Urinary bladder (tissue), 4 donors: ENCODE data around the gene MMP14. TPM values are rescaled to one million over a fixed set of nuclear protein-coding genes. Genes with fewer than 3 reads are reported as not detected.
A peak's percentile ranks its signal among the peaks of the same experiment; 100 is the strongest.
"Not testable (repeated sequence)": the region's sequence is repeated elsewhere in the genome, so short reads cannot be mapped to it uniquely, and the experiment has no call there.

Experiments
- DNase-seq: peaks from one replicate; pipeline ENCODE4 v3.0.0-alpha.2; 2015; ENCODE audit errors: extremely low spot score
- H3K27ac ChIP-seq: one replicate; pipeline ENCODE4 v1.5.1; 2013; ENCODE audit warnings: low read depth, mild to moderate bottlenecking, moderate library complexity
- H3K36me3 ChIP-seq: one replicate; pipeline ENCODE4 v1.6.1; 2013; ENCODE audit warnings: mild to moderate bottlenecking, moderate library complexity; ENCODE audit not compliant: insufficient read depth
- H3K4me1 ChIP-seq: one replicate; pipeline ENCODE4 v1.6.1; 2013; ENCODE audit warnings: mild to moderate bottlenecking, moderate library complexity; ENCODE audit not compliant: insufficient read depth
- H3K4me3 ChIP-seq: one replicate; pipeline ENCODE4 v1.5.1; 2013; ENCODE audit warnings: low read depth, low read length
- WGBS: extraction: QIAGEN DNeasy Blood & Tissue Kit; methylation state at CpG from one replicate; pipeline ENCODE4 v1.1.7; 2013; 5-methylcytosine and 5-hydroxymethylcytosine counted together
- polyA plus RNA-seq: library from polyadenylated mRNA; stranded (reverse); fragments of 200-250 nt; gene quantifications from one replicate; pipeline ENCODE4 v1.2.3, GENCODE V29; 2013
- total RNA-seq: library from RNA; depleted of rRNA; stranded (reverse); fragments of >200 nt; gene quantifications from one replicate; pipeline ENCODE4 v1.2.3, GENCODE V29; 2014
- donor health status: healthy with polysubstance abuse.
- donor health status: healthy.

The MMP14 gene
- total RNA-seq (120 TPM), polyA plus RNA-seq (189 TPM)

DNA sequence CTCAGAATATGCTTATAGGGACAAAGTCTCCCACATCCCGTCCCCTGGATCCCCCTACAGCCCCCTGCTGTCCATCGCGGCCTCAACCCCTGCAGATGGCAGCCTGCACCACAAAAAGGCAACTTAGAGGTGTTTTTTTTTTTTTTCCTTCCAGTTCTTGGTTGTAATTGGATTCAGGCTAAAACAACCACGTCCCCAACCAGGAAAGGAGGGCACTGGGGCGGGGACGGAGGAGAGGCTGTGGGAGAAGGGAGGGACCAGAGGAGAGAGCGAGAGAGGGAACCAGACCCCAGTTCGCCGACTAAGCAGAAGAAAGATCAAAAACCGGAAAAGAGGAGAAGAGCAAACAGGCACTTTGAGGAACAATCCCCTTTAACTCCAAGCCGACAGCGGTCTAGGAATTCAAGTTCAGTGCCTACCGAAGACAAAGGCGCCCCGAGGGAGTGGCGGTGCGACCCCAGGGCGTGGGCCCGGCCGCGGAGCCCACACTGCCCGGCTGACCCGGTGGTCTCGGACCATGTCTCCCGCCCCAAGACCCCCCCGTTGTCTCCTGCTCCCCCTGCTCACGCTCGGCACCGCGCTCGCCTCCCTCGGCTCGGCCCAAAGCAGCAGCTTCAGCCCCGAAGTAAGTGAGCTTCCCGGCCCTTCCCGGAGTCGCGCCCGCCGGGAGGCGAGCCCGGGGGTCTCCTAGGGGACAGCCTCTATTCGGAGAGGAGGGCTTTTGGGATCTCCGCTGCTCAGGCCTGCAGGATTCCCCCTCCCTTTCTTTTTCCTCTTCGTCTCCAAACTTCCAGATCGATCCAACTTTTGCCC is at the start of gene MMP14:
MMP14 (plus strand) TSS at position 285 of the 813 bp plus-strand sequence; CDS start at position 518, 233 bp downstream.
- WGBS = 2% methylated on average over 46 of the region's 46 CpGs

DNA sequence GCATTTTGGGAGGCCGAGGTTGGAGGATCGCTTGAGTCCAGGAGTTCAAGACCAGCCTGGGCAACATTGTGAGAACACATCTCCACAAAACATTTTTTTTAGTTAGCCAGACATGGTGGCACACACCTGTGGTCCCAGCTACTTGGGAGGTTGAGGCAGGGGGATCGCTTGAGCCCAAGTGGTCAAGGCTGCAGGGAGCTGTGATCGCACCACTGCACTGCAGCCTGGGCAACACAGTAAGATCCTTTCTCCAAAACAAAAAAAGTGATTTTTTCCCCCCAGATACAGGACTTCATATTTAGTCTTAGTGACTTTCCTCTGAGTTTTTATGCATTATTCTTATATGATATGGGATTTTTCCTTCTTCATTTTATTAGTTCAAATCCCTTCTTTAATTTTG is 49.7 kb upstream of the MMP14 start:
- 94% methylated on average over 4 of the region's 4 CpGs for WGBS
- no peak for DNase-seq
- H3K27ac ChIP-seq = no peak overlapping the region
- H3K4me3 ChIP-seq = no peak overlapping the region
- H3K36me3 ChIP-seq = no peaks in the 10 kb centered on the region
- no peaks in the 10 kb centered on the region for H3K4me1 ChIP-seq

More for the DNA sequence above, at the start of gene MMP14:
- Histone ChIP-seq H3K4me1 (no peaks in the 10 kb centered on the region), H3K4me3 (peak within 1 kb of the TSS; percentile 90), H3K27ac (peak within 1 kb of the TSS; percentile 95), H3K36me3 (peaks cover 3% of the 10 kb centered on the region)
- DNase-seq = peak; percentile 81

DNA sequence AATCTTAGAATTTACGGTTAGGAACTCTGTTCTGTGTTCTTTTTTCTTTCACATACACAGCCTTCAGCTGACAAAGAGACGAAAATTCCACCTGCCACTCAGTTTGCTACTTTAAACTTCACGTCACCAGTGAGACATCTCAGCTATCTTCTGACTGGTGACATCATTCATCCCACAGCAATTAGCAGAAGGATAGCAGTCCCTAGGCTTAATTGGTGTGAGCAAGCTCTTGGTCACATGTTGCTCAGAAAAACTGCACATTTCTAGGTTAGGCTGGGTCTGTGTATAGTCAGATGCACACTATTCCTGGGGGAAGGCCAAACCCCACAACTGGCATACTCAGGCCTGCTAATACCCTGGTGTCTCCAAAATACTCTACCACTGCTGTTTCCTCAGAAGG is 45.1 kb upstream of the MMP14 start:
- Histone ChIP-seq H3K27ac (no peak overlapping the region), H3K4me3 (no peak overlapping the region), H3K4me1 (no peaks in the 10 kb centered on the region), H3K36me3 (no peaks in the 10 kb centered on the region)
- 24% methylated on average over 3 of the region's 3 CpGs for WGBS
- DNase-seq = no peak

DNA sequence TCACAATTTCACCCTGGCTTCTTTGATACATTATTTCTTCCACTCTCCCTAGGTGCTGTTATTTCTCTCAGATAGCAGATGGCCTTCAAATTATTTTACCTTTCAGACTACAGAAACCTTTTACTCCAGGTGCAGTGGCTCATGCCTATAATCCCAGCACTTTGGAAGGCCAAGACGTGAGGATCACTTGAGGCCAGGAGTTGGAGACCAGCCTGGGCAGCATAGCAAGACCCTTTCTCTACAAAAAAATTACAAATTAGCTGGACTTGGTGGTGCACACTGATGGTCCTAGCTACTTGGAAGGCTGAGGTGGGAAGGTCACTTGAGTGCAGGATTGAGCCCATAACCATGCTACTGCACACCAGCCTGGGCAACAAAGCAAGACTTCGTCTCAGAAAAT is 44.2 kb upstream of the MMP14 start:
- no peaks in the 10 kb centered on the region for H3K4me1 ChIP-seq
- H3K27ac ChIP-seq = no peak overlapping the region
- 95% methylated on average over 2 of the region's 2 CpGs for WGBS
- no peak overlapping the region for H3K4me3 ChIP-seq
- H3K36me3 ChIP-seq = no peaks in the 10 kb centered on the region
- DNase-seq = no peak

DNA sequence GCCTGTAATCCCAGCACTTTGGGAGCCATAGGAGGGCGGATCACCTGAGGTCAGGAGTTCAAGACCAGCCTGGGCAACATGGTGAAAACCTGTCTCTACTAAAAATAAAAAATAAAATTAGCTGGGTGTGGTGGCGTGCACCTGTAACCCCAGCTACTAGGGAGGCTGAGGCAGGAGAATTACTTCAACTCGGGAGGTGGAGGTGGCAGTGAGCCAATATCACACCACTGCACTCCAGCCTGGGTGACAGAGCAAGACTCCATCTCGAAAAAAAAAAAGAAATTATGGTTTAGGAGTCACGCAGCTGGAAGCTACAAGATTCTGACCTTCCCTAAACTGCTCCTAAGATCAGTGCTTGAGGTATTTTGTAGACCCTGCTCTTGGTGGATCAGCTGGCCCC is 42.8 kb upstream of the MMP14 start:
- H3K4me1 ChIP-seq, H3K4me3 ChIP-seq, H3K27ac ChIP-seq, DNase-seq, H3K36me3 ChIP-seq: not testable (repeated sequence)
- WGBS = 89% methylated on average over 5 of the region's 5 CpGs

DNA sequence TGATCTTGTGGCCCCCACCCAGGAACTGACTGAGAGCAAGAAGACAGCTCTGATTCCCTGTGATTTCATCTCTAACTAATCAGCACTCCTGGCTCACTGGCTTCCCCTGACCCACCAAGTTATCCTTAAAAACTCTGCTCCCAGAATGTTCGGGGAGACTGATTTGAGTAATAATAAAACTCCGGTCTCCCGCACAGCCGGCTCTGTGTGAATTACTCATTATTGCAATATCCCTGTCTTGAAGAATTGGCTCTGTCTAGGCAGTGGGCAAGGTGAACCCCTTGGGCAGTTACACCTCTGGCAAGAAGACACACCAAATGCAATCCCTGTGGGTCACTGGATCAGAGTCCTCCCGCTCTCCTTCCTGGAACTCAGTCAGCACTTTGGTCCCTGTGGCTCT is 42.4 kb upstream of the MMP14 start:
- Histone ChIP-seq H3K4me3 (no peak overlapping the region), H3K36me3 (no peaks in the 10 kb centered on the region), H3K4me1 (no peaks in the 10 kb centered on the region), H3K27ac (no peak overlapping the region)
- no peak for DNase-seq
- WGBS = 71% methylated on average over 5 of the region's 5 CpGs

DNA sequence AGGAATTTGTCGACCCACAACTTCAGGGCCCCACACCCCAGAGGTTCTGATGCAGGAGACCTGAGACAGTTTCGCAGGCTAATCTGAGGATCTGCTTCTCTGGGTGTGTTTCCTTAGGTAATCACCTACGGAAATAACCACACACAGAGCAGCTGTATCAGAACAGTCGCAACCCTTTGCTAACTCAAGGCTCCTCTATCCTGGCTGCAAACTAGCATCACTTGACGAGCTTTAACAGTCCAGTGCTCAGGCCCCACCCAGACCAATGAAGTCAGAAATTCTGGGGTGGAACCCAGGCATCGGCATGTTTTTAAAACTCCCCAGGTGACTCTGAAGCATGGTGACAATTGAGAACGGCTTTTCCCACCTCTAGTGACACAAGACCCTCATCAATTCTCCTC is 41.8 kb upstream of the MMP14 start:
- H3K36me3 ChIP-seq = no peaks in the 10 kb centered on the region
- no peak overlapping the region for H3K27ac ChIP-seq
- H3K4me3 ChIP-seq = no peak overlapping the region
- WGBS = 84% methylated on average over 7 of the region's 7 CpGs
- no peaks in the 10 kb centered on the region for H3K4me1 ChIP-seq
- DNase-seq = no peak

DNA sequence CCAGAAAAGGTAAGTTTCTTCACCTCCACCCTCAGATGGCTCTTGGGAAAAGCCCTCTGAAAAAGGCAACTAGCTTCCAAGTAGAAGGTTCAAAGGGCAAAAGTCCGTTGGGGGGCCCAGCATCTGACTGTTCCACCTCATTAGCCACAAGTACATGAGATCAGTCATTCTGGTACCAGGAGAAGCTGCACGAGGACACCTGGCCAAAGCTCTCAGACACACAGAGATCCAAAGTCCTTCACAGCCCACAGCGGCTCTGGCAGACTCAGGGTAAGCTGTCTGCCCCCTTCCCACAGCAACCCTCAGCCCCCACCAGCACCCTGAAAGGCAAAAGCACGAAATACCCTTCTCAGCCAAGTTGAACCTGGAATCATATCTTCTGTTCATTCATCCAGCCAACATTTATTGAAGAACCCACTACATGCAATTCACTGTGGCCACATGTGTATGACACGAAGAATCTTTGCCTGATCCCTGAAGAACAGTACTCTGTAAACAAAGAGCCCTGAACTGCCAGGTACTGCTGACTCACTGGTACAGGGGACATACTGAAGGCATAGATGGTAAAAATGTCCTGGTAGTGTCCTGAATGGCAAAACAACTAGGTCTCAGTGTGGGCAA is 40.2 kb upstream of the MMP14 start:
- no peaks in the 10 kb centered on the region for H3K4me1 ChIP-seq
- H3K36me3 ChIP-seq = no peaks in the 10 kb centered on the region
- WGBS = 67% methylated on average over 5 of the region's 5 CpGs
- DNase-seq = no peak
- H3K27ac ChIP-seq = no peak overlapping the region
- no peak overlapping the region for H3K4me3 ChIP-seq

DNA sequence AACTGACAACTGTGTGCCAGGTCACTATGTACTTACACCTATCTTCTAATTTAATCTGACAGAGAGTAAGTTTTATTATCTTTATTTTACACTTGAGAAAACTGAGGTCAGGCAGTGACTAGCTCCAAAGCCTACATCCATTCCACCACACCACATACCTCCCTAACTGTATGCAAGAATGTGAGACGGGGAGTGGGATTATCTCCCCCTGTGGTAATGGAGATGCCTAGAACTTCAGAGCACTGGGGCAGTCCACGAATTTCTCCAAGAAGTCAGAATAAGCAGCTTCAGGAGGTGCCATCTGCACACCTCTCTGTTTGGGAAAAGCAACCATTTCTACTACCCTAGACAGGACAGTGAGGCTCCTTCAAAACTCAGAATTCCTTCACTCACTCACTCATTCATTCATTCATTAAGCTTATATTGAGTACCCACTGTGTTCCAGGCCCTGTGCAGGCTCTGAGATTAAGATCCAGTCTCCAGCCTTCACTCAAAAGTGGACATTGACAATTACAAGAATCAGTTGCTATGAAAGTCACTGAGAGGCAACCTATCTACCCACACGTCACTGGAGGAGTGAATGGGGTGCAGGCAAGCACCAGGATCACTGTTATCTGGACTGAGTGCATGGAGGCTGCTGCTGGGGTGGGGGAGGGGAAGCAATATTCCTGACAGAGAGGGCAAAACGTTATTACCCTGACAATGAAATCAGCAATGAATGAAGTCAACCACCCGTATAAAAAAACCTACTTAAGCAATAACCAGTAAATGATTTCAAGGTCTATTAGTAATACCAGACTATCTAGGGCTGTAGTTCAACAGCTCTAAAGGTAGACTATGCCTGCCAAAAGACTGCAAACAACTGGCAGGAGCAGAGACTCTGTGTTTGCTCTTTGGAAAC is 39.1 kb upstream of the MMP14 start:
- DNase-seq = no peak
- Histone ChIP-seq H3K27ac (no peak overlapping the region), H3K4me1 (no peaks in the 10 kb centered on the region), H3K4me3 (no peak overlapping the region), H3K36me3 (no peaks in the 10 kb centered on the region)
- WGBS = 41% methylated on average over 5 of the region's 5 CpGs

DNA sequence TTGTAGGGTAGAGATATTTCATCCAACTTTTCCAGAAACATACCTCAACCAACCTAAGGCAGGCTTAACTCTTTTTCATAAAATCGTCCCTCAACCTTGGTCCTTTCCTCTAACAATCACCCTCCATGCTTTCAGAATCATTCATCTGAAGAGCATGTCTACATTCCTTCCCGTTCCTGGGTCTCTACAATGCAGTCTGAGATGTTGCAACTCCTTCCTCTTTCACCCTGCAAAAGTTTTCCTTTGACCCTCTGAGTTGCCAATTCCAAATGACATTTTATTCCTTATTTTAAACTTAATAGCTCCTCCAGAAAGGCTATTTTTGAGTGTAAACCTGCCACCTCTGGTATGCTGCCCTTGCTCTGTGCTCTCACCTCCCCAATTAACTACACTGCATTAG is 37.9 kb upstream of the MMP14 start:
- Histone ChIP-seq H3K36me3 (no peaks in the 10 kb centered on the region), H3K4me3 (no peak overlapping the region), H3K4me1 (no peaks in the 10 kb centered on the region), H3K27ac (no peak overlapping the region)
- 65% methylated on average over 2 of the region's 2 CpGs for WGBS
- no peak for DNase-seq

DNA sequence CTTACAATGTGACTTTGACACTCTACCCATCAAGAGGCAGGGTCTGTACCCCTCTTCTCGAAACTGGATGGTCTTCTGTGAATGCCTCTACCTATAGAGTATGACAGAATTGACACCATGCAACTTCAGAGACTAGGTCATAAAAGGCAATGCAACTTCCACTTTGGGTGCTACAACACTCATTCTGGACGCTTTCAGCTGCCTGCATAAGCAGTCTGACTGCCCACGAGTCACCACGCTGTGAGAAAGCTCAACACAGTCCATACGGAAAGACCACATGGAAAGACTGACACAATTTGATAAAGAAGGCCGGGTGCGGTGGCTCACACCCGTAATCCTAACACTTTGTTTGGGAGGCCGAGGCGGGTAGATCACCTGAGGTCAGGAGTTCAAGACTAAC is 36.0 kb upstream of the MMP14 start:
- no peak overlapping the region for H3K27ac ChIP-seq
- no peaks in the 10 kb centered on the region for H3K36me3 ChIP-seq
- H3K4me3 ChIP-seq = no peak overlapping the region
- DNase-seq = no peak
- 91% methylated on average over 10 of the region's 10 CpGs for WGBS
- no peaks in the 10 kb centered on the region for H3K4me1 ChIP-seq

DNA sequence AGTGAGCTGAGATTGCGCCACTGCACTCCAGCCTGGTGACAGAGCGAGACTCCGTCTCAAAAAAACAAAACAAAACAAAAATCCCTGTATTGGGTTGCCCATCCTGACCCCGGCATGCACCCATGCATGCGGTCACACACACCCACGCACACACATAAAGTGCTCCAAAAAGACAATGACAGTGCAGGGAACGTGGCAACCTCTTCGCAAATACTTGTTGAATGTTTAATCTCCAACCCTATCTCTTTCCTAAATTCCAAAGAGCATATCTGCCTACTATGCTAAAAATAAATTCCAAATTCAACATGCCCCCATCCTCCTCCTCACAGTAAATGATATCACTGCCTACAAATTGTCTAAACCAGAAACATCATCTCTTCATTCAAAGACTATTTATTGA is 34.7 kb upstream of the MMP14 start:
- Histone ChIP-seq H3K27ac (no peak overlapping the region), H3K4me3 (no peak overlapping the region), H3K4me1 (no peaks in the 10 kb centered on the region), H3K36me3 (no peaks in the 10 kb centered on the region)
- no peak for DNase-seq
- WGBS = 86% methylated on average over 8 of the region's 8 CpGs

DNA sequence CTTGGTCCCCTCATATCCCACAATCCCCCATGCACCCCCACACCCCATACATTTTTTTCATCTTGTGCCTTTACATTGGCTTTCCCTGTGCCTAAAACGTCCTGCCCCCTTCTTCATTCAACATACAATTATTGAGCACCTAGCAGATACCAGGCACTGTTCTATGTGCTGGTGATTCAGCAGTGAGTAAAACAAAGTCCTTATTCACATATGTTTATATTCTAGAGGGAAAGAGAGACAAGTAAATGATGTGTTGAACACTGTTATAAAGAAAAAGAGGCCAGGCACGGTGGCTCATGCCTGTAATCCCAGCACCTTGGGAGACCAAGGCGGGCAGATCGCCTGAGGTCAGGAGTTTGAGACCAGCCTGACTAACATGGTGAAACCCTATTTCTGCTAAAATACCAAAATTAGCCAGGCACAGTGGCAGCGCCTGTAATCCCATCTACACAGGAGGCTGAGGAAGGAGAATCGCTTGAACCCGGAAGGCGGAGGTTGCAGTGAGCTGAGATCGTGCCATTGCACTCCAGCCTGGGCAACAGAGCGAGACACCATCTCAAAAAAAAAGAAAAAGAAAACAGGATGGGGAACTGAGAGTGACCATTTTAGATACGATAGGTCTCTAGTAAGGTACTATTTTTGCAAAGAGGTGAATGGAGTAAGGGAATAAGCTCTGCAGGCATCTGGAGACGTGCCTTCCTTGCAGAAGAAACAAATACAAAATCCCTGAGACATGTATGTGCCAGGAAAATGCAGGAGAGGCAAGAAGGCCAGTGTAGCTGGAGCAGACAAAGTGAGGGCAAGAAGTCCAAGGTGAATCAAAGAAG is 33.3 kb upstream of the MMP14 start:
- H3K27ac ChIP-seq = no peak overlapping the region
- no peaks in the 10 kb centered on the region for H3K36me3 ChIP-seq
- H3K4me3 ChIP-seq = no peak overlapping the region
- no peak for DNase-seq
- WGBS = 81% methylated on average over 12 of the region's 12 CpGs
- no peaks in the 10 kb centered on the region for H3K4me1 ChIP-seq
